IMR-90 (cell line): ENCODE results near the gene GLMP. TPM values are rescaled to one million over a fixed set of nuclear protein-coding genes. Genes with fewer than 3 reads are reported as not detected.

Source experiments
- ATAC-seq: fragments of 200-7000 bp; cut with Tn5 transposase; 2 replicates; pipeline ENCODE4 v1.9.1; 2020; ENCODE audit warnings: low read depth, mild to moderate bottlenecking, moderate library complexity
- BruUV-seq: library from RNA; stranded (reverse); fragments of 400-500 nt; replicated peaks from 2 replicates; lab custom pipeline; 2021; lab: Mats Ljungman, UMichigan
- CTCF ChIA-PET: fragments of 300-600 bp; formaldehyde crosslinking; extraction: SDS; loops from one replicate; lab custom pipeline; 2021; ENCODE audit warnings: antibody characterized with exemption; lab: Yijun Ruan, JAX
- POLR2A ChIA-PET: fragments of 300-600 bp; sonication (Branson Sonifier 250); formaldehyde crosslinking; loops from one replicate; lab custom pipeline; 2022; ENCODE audit warnings: antibody characterized with exemption; ENCODE audit not compliant: unreplicated experiment; lab: Charles Lee
- DNase-seq: peaks from one replicate; pipeline ENCODE4 v3.0.0; 2013
- H2AFZ ChIP-seq: replicated peaks from 2 replicates; pipeline ENCODE3; 2013; ENCODE audit warnings: low read length, mild to moderate bottlenecking; ENCODE audit not compliant: poor library complexity
- H2AK5ac ChIP-seq: 2 replicates; pipeline ENCODE4 v1.6.1; 2013; ENCODE audit warnings: low read depth, low read length, inconsistent platforms
- H2AK9ac ChIP-seq: replicated peaks from 2 replicates; pipeline ENCODE3; 2013; ENCODE audit warnings: mild to moderate bottlenecking, low read depth, low read length, moderate library complexity; ENCODE audit not compliant: poor library complexity
- H2BK120ac ChIP-seq: 2 replicates; pipeline ENCODE4 v1.6.1; 2013; ENCODE audit warnings: low read depth, low read length, inconsistent platforms
- H2BK15ac ChIP-seq: 3 replicates; pipeline ENCODE4 v1.6.1; 2013; ENCODE audit warnings: low read depth, low read length, inconsistent platforms
- H2BK20ac ChIP-seq: 2 replicates; pipeline ENCODE4 v1.6.1; 2013; ENCODE audit warnings: low read depth, mild to moderate bottlenecking, inconsistent platforms, low read length, moderate library complexity
- H2BK5ac ChIP-seq: 2 replicates; pipeline ENCODE4 v1.6.1; 2013; ENCODE audit warnings: mild to moderate bottlenecking, low read depth, low read length, inconsistent platforms; ENCODE audit not compliant: poor library complexity, severe bottlenecking
- H3K14ac ChIP-seq: replicated peaks from 2 replicates; pipeline ENCODE4 v1.6.1; 2013; ENCODE audit warnings: low read depth, low read length, inconsistent platforms
- H3K18ac ChIP-seq: 2 replicates; pipeline ENCODE4 v1.6.1; 2013; ENCODE audit warnings: low read depth, low read length, control low read depth
- H3K23ac ChIP-seq: 2 replicates; pipeline ENCODE4 v1.6.1; 2013; ENCODE audit warnings: low read depth, low read length, inconsistent platforms
- H3K27ac ChIP-seq: 2 replicates; pipeline ENCODE4 v1.5.1; 2013; ENCODE audit warnings: mild to moderate bottlenecking, control low read depth, low read length; ENCODE audit not compliant: insufficient read depth
- H3K27me3 ChIP-seq: 2 replicates; pipeline ENCODE4 v1.6.1; 2013; ENCODE audit warnings: low read length; ENCODE audit not compliant: control insufficient read depth, insufficient read depth
- H3K36me3 ChIP-seq: 2 replicates; pipeline ENCODE4 v1.6.1; 2013; ENCODE audit warnings: low read length, mixed read lengths; ENCODE audit not compliant: control insufficient read depth, insufficient read depth
- H3K4ac ChIP-seq: 2 replicates; pipeline ENCODE4 v1.6.1; 2013; ENCODE audit warnings: low read depth, low read length, inconsistent platforms
- H3K4me1 ChIP-seq: 2 replicates; pipeline ENCODE4 v1.6.1; 2013; ENCODE audit warnings: low read length, mixed read lengths; ENCODE audit not compliant: control insufficient read depth, insufficient read depth
- H3K4me2 ChIP-seq: 2 replicates; pipeline ENCODE4 v1.6.1; 2013; ENCODE audit warnings: low read depth, mild to moderate bottlenecking, control low read depth, low read length, moderate library complexity
- H3K4me3 ChIP-seq: 2 replicates; pipeline ENCODE4 v1.5.1; 2013; ENCODE audit warnings: low read depth, mild to moderate bottlenecking, control low read depth, low read length, moderate library complexity; ENCODE audit not compliant: insufficient read depth
- H3K56ac ChIP-seq: 2 replicates; pipeline ENCODE4 v1.6.1; 2013; ENCODE audit warnings: low read length, inconsistent platforms; ENCODE audit not compliant: insufficient read depth; ENCODE audit errors: extremely low read depth
- H3K79me1 ChIP-seq, 2 experiments: 2 replicates each; pipeline ENCODE4 v1.6.1; 2013; ENCODE audit warnings: low read length in 2 of 2, inconsistent platforms in 1 of 2, low read depth in 1 of 2
- H3K9ac ChIP-seq: 2 replicates; pipeline ENCODE4 v1.6.1; 2013; ENCODE audit warnings: low read depth, low read length, control low read depth
- H3K9me1 ChIP-seq: 2 replicates; pipeline ENCODE4 v1.6.1; 2013; ENCODE audit warnings: low read length, inconsistent platforms; ENCODE audit not compliant: insufficient read depth
- H3K9me3 ChIP-seq: 2 replicates; pipeline ENCODE4 v1.6.1; 2013; ENCODE audit warnings: low read length; ENCODE audit not compliant: control insufficient read depth, insufficient read depth
- H4K20me1 ChIP-seq: 2 replicates; pipeline ENCODE4 v1.6.1; 2013; ENCODE audit warnings: low read length, inconsistent platforms; ENCODE audit not compliant: insufficient read depth
- H4K5ac ChIP-seq: 2 replicates; pipeline ENCODE4 v1.6.1; 2013; ENCODE audit warnings: mild to moderate bottlenecking, low read depth, low read length, control low read depth
- H4K8ac ChIP-seq, 2 experiments: 2 replicates each; pipeline ENCODE4 v1.6.1; 2013; ENCODE audit warnings: low read depth in 2 of 2, low read length in 2 of 2, control low read depth in 1 of 2, inconsistent platforms in 1 of 2
- H4K91ac ChIP-seq: 2 replicates; pipeline ENCODE4 v1.6.1; 2013; ENCODE audit warnings: low read depth, low read length, inconsistent platforms; ENCODE audit not compliant: insufficient read depth
- CEBPB ChIP-seq: IDR thresholded peaks from 2 replicates; pipeline ENCODE4 v1.6.1; 2012; ENCODE audit warnings: low read depth, low read length, improper control_type of control experiment
- CHD1 ChIP-seq: IDR thresholded peaks from 2 replicates; pipeline ENCODE4 v1.6.1; 2012; ENCODE audit warnings: low read depth, low read length, improper control_type of control experiment
- MAFK ChIP-seq: IDR thresholded peaks from 2 replicates; pipeline ENCODE4 v1.6.1; 2012; ENCODE audit warnings: low read depth, low read length, improper control_type of control experiment
- MAZ ChIP-seq: IDR thresholded peaks from 2 replicates; pipeline ENCODE4 v1.6.1; 2012; ENCODE audit warnings: low read depth, mild to moderate bottlenecking, low read length, improper control_type of control experiment, moderate library complexity, borderline replicate concordance
- MXI1 ChIP-seq: IDR thresholded peaks from 2 replicates; pipeline ENCODE4 v1.6.1; 2012; ENCODE audit warnings: low read depth, mild to moderate bottlenecking, low read length, moderate library complexity, borderline replicate concordance
- RFX5 ChIP-seq: IDR thresholded peaks from 2 replicates; pipeline ENCODE4 v1.8.0; 2012; ENCODE audit warnings: low read depth, mild to moderate bottlenecking, low read length, moderate library complexity
- WGBS, 2 experiments: methylation state at CpG; one replicate each; pipeline versions ENCODE4 v1.1.5 to v1.1.7; 2013; ENCODE audit warnings: missing lambda C conversion rate in 2 of 2; ENCODE audit not compliant: insufficient read length in 1 of 2; ENCODE audit errors: extremely low coverage in 2 of 2; 5-methylcytosine and 5-hydroxymethylcytosine counted together
- dilution Hi-C: fragments of 300-500 bp; cut with HindIII; formaldehyde crosslinking; loops from one replicate; pipeline ENCODE4 v1.14.3; 2018; ENCODE audit warnings: low sequenced_read_pairs; ENCODE audit not compliant: unreplicated experiment
- in situ Hi-C: fragments of 300-500 bp; cut with MboI; formaldehyde crosslinking; loops from 3 replicates; pipeline ENCODE4 v1.14.3; 2019; ENCODE audit warnings: low sequenced_read_pairs, inconsistent platforms, mixed read lengths
- intact Hi-C: fragments of 100-400 bp; cut with micrococcal nuclease; formaldehyde crosslinking; loops from 2 replicates; pipeline ENCODE4 v1.10.0; 2022
- polyA plus RNA-seq, 3 experiments: library from polyadenylated mRNA; depleted of rRNA; stranded (reverse); fragments of >200 nt; gene quantifications; 2 replicates each; pipeline ENCODE4 v1.2.3, GENCODE V29; 2012; ENCODE audit warnings: low replicate concordance in 1 of 3
- total RNA-seq: library from RNA; depleted of rRNA; stranded (reverse); fragments of >200 nt; gene quantifications from 2 replicates; pipeline ENCODE4 v1.2.3, GENCODE V29; 2012
- TF ChIP-seq, protein P1 (sequence below): conservative IDR thresholded peaks from 2 replicates; pipeline ENCODE4 v1.5.1; 2012; ENCODE audit warnings: mild to moderate bottlenecking, low read depth, low read length, improper control_type of control experiment

The GLMP gene
- total and polyA plus RNA-seq, 2 of the 4 experiments (the other 2 are of a cell fraction): 32.6 to 43.1 TPM

DNA sequence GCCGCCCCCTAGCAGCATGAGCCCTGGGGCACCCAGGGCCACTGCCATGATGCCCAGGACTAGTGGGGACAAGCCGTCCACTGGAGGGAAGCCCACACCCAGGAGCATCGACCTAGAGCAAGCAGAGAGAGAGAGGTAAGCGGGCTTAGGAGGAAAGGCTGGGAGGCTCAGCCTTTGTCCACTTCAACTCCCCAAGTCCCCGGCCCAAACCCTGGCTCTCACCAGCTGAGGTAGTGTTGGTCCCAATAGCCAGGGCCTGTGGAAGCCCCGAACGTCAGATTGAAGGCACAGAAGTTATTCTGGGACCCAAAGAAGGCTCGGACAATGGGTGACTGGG, 2.4 kb downstream of the GLMP start:
- Histone ChIP-seq H2AK5ac (no peak overlapping the region), H3K9me1 (peaks cover 6% of the 10 kb centered on the region; the same call in 1 of the 2 replicates), H3K14ac (no peak overlapping the region), H2AFZ (no peak overlapping the region), H3K4me3 (no peak overlapping the region), H4K91ac (no peak overlapping the region), H2BK20ac (no peak overlapping the region), H3K36me3 (peaks cover 12% of the 10 kb centered on the region), H3K4ac (no peak overlapping the region), H3K9me3 (no peaks in the 10 kb centered on the region), H3K27ac (no peak overlapping the region), H3K27me3 (no peaks in the 10 kb centered on the region), H4K20me1 (no peaks in the 10 kb centered on the region), H2AK9ac (peak overlapping the region; percentile 68), H2BK5ac (no peak overlapping the region), H4K8ac (no peak overlapping the region), H3K56ac (no peak overlapping the region), H3K4me2 (no peak overlapping the region), H3K9ac (no peak overlapping the region), H3K18ac (no peak overlapping the region), H4K5ac (no peak overlapping the region), H2BK120ac (no peak overlapping the region), H2BK15ac (no peak overlapping the region), H3K23ac (no peak overlapping the region), H3K79me1 (peaks cover 3 to 29% of the 10 kb centered on the region in 2 experiments), H3K4me1 (peaks cover 2% of the 10 kb centered on the region; the same call in 1 of the 2 replicates)
- ATAC-seq (no peak), DNase-seq (no peak)
- CTCF ChIA-PET: no interaction called here
- in situ Hi-C loops (no loop called here), intact Hi-C loops (no loop called here), dilution Hi-C loops (no loop called here)
- BruUV-seq: no TSS peak
- WGBS, 2 experiments: 88% methylated on average over 5 of the region's 8 CpGs; no CpG with 5 or more reads in 1 of the 2 experiments
- TF ChIP-seq, protein P1, sequence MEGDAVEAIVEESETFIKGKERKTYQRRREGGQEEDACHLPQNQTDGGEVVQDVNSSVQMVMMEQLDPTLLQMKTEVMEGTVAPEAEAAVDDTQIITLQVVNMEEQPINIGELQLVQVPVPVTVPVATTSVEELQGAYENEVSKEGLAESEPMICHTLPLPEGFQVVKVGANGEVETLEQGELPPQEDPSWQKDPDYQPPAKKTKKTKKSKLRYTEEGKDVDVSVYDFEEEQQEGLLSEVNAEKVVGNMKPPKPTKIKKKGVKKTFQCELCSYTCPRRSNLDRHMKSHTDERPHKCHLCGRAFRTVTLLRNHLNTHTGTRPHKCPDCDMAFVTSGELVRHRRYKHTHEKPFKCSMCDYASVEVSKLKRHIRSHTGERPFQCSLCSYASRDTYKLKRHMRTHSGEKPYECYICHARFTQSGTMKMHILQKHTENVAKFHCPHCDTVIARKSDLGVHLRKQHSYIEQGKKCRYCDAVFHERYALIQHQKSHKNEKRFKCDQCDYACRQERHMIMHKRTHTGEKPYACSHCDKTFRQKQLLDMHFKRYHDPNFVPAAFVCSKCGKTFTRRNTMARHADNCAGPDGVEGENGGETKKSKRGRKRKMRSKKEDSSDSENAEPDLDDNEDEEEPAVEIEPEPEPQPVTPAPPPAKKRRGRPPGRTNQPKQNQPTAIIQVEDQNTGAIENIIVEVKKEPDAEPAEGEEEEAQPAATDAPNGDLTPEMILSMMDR: no peak
- TF ChIP-seq RFX5 (no peak), CEBPB (no peak), CHD1 (no peak), MAZ (no peak), MAFK (no peak), MXI1 (no peak)
- POLR2A ChIA-PET: no interaction called here
